ENCODE results near the gene ZNF691. TPM values are rescaled to one million over a fixed set of nuclear protein-coding genes. Genes with fewer than 3 reads are reported as not detected.

The ZNF691 gene
- total RNA-seq, 2 experiments from 2014 or later: 8.6 to 9.5 TPM

GRCh38 chr1:42817440-42817767 lies 29.0 kb upstream of the ZNF691 start:
- peaks cover 17% of the 10 kb centered on the region for H3K4me1 Mint-ChIP-seq (ENCODE audit: low read depth)
- H3K36me3 Mint-ChIP-seq: no peaks in the 10 kb centered on the region
- intact Hi-C loops (cut with micrococcal nuclease): loop anchor here (1.0 to 10.0 kb wide), 3 partner anchors 30 to 107 kb away; partner anchors contain the start of genes C1orf50 and P3H1
- DNase-seq: no peak
- CTCF ChIA-PET: interaction anchor here (1.3 to 2.9 kb wide), 6 partner anchors 10 to 256 kb away, joined by 3 to 23 read pairs (median 6); partner anchors contain the start of genes C1orf50, P3H1 and ZNF691
- H3K27ac Mint-ChIP-seq: peak overlapping the region; percentile 30
- no peaks in the 10 kb centered on the region for H3K27me3 Mint-ChIP-seq
- POLR2A ChIA-PET: interaction anchor here (0.7 to 1.6 kb wide), 4 partner anchors 29 to 355 kb away, joined by 3 to 11 read pairs (median 4); partner anchors contain the start of genes C1orf50, CFAP57, EBNA1BP2 and P3H1
- peak overlapping the region; percentile 76 for H3K4me3 Mint-ChIP-seq
- no peaks in the 10 kb centered on the region for H3K9me3 Mint-ChIP-seq

- peak overlapping the region; percentile 76 for H3K4me3 Mint-ChIP-seq
- H3K9me3 Mint-ChIP-seq: no peaks in the 10 kb centered on the region
- peaks cover 17% of the 10 kb centered on the region for H3K4me1 Mint-ChIP-seq (ENCODE audit: low read depth)
- CTCF ChIA-PET: interaction anchor here (1.3 to 2.9 kb wide), 5 partner anchors 29 to 256 kb away, joined by 3 to 23 read pairs (median 6); partner anchors contain the start of genes C1orf50, P3H1 and ZNF691
- intact Hi-C loops (cut with micrococcal nuclease): loop anchor here (1.0 to 10.0 kb wide), 3 partner anchors 29 to 107 kb away; partner anchors contain the start of genes C1orf50 and P3H1
- no peaks in the 10 kb centered on the region for H3K27me3 Mint-ChIP-seq
- DNase-seq: no peak
- POLR2A ChIA-PET: interaction anchor here (0.7 to 1.6 kb wide), 3 partner anchors 28 to 51 kb away, joined by 3 to 11 read pairs (median 5); partner anchors contain the start of genes C1orf50, P3H1 and ZNF691
- no peaks in the 10 kb centered on the region for H3K36me3 Mint-ChIP-seq
- no peak overlapping the region for H3K27ac Mint-ChIP-seq
These were observed 28.4 kb upstream of the ZNF691 start for GRCh38 chr1:42817976-42818375.

GRCh38 chr1:42820813-42821212 lies 25.6 kb upstream of the ZNF691 start:
- H3K27me3 Mint-ChIP-seq: no peaks in the 10 kb centered on the region
- H3K9me3 Mint-ChIP-seq: no peaks in the 10 kb centered on the region
- no peak for DNase-seq
- no peak overlapping the region for H3K4me3 Mint-ChIP-seq
- H3K4me1 Mint-ChIP-seq (ENCODE audit: low read depth): peaks cover 14% of the 10 kb centered on the region
- no peaks in the 10 kb centered on the region for H3K36me3 Mint-ChIP-seq
- ChIA-PET CTCF (interaction anchor here (1.0 to 2.4 kb wide), 5 partner anchors 25 to 253 kb away, joined by 3 to 8 read pairs (median 6); partner anchors contain the start of gene ZNF691), POLR2A (no interaction called here)
- intact Hi-C loops (cut with micrococcal nuclease): no loop called here
- H3K27ac Mint-ChIP-seq: no peak overlapping the region

GRCh38 chr1:42821690-42822089 lies 24.7 kb upstream of the ZNF691 start:
- Mint-ChIP-seq H3K4me1 (ENCODE audit: low read depth) (peaks cover 7% of the 10 kb centered on the region), H3K9me3 (no peaks in the 10 kb centered on the region), H3K4me3 (no peak overlapping the region), H3K27ac (no peak overlapping the region), H3K36me3 (no peaks in the 10 kb centered on the region), H3K27me3 (no peaks in the 10 kb centered on the region)
- intact Hi-C loops (cut with micrococcal nuclease): no loop called here
- DNase-seq: no peak
- ChIA-PET POLR2A (no interaction called here), CTCF (interaction anchor here (1.0 to 2.4 kb wide), 5 partner anchors 24 to 252 kb away, joined by 3 to 8 read pairs (median 6); partner anchors contain the start of gene ZNF691)

GRCh38 chr1:42822800-42823392 lies 23.5 kb upstream of the ZNF691 start:
- DNase-seq: no peak
- intact Hi-C loops (cut with micrococcal nuclease): no loop called here
- ChIA-PET CTCF (interaction anchor here (1.1 to 1.4 kb wide), 2 partner anchors 45 to 1183 kb away, joined by 3 read pairs; no protein-coding TSS in a partner anchor), POLR2A (no interaction called here)
- Mint-ChIP-seq H3K36me3 (no peaks in the 10 kb centered on the region), H3K27ac (no peak overlapping the region), H3K9me3 (no peaks in the 10 kb centered on the region), H3K27me3 (no peaks in the 10 kb centered on the region), H3K4me1 (ENCODE audit: low read depth) (peaks cover 3% of the 10 kb centered on the region), H3K4me3 (no peak overlapping the region)

- no peaks in the 10 kb centered on the region for H3K27me3 Mint-ChIP-seq
- intact Hi-C loops (cut with micrococcal nuclease): no loop called here
- H3K4me1 Mint-ChIP-seq (ENCODE audit: low read depth): no peaks in the 10 kb centered on the region
- H3K9me3 Mint-ChIP-seq: no peaks in the 10 kb centered on the region
- CTCF ChIA-PET: no interaction called here
- no peak overlapping the region for H3K27ac Mint-ChIP-seq
- H3K4me3 Mint-ChIP-seq: no peak overlapping the region
- H3K36me3 Mint-ChIP-seq: no peaks in the 10 kb centered on the region
- POLR2A ChIA-PET: no interaction called here
- no peak for DNase-seq
These were observed 21.9 kb upstream of the ZNF691 start for GRCh38 chr1:42824481-42825035.

- H3K9me3 Mint-ChIP-seq: no peaks in the 10 kb centered on the region
- H3K27me3 Mint-ChIP-seq: no peaks in the 10 kb centered on the region
- H3K4me1 Mint-ChIP-seq (ENCODE audit: low read depth): no peaks in the 10 kb centered on the region
- H3K4me3 Mint-ChIP-seq: no peak overlapping the region
- intact Hi-C loops (cut with micrococcal nuclease): no loop called here
- ChIA-PET CTCF (no interaction called here), POLR2A (no interaction called here)
- no peaks in the 10 kb centered on the region for H3K36me3 Mint-ChIP-seq
- no peak for DNase-seq
- H3K27ac Mint-ChIP-seq: no peak overlapping the region
These were observed 21.2 kb upstream of the ZNF691 start for GRCh38 chr1:42825036-42825851.

- no peak for DNase-seq
- Mint-ChIP-seq H3K36me3 (no peaks in the 10 kb centered on the region), H3K27ac (no peak overlapping the region), H3K9me3 (no peaks in the 10 kb centered on the region), H3K4me3 (no peak overlapping the region), H3K27me3 (no peaks in the 10 kb centered on the region), H3K4me1 (ENCODE audit: low read depth) (no peaks in the 10 kb centered on the region)
- ChIA-PET POLR2A (no interaction called here), CTCF (interaction anchor here (0.6 kb wide), 1 partner anchor 707 kb away, joined by 3 read pairs; no protein-coding TSS in a partner anchor)
- intact Hi-C loops (cut with micrococcal nuclease): no loop called here
These were observed 15.8 kb upstream of the ZNF691 start for GRCh38 chr1:42830631-42831030.

- ChIA-PET CTCF (interaction anchor here (1.0 kb wide), 1 partner anchor 15 kb away, joined by 3 read pairs; the partner anchor contains the start of gene ZNF691), POLR2A (no interaction called here)
- no peak overlapping the region for H3K27ac Mint-ChIP-seq
- no peaks in the 10 kb centered on the region for H3K4me1 Mint-ChIP-seq (ENCODE audit: low read depth)
- no peaks in the 10 kb centered on the region for H3K9me3 Mint-ChIP-seq
- H3K36me3 Mint-ChIP-seq: no peaks in the 10 kb centered on the region
- no peak overlapping the region for H3K4me3 Mint-ChIP-seq
- intact Hi-C loops (cut with micrococcal nuclease): no loop called here
- no peaks in the 10 kb centered on the region for H3K27me3 Mint-ChIP-seq
- no peak for DNase-seq
These were observed 15.1 kb upstream of the ZNF691 start for GRCh38 chr1:42831273-42831672.

- H3K9me3 Mint-ChIP-seq: no peaks in the 10 kb centered on the region
- H3K4me1 Mint-ChIP-seq (ENCODE audit: low read depth): no peaks in the 10 kb centered on the region
- no peaks in the 10 kb centered on the region for H3K27me3 Mint-ChIP-seq
- no peak overlapping the region for H3K4me3 Mint-ChIP-seq
- ChIA-PET POLR2A (no interaction called here), CTCF (no interaction called here)
- H3K36me3 Mint-ChIP-seq: no peaks in the 10 kb centered on the region
- H3K27ac Mint-ChIP-seq: no peak overlapping the region
- intact Hi-C loops (cut with micrococcal nuclease): no loop called here
- DNase-seq: no peak
These were observed 13.7 kb upstream of the ZNF691 start for GRCh38 chr1:42832641-42833240.

GRCh38 chr1:42833981-42834380 lies 12.4 kb upstream of the ZNF691 start:
- no peaks in the 10 kb centered on the region for H3K27me3 Mint-ChIP-seq
- H3K36me3 Mint-ChIP-seq: no peaks in the 10 kb centered on the region
- intact Hi-C loops (cut with micrococcal nuclease): no loop called here
- ChIA-PET CTCF (no interaction called here), POLR2A (no interaction called here)
- H3K27ac Mint-ChIP-seq: no peak overlapping the region
- no peak overlapping the region for H3K4me3 Mint-ChIP-seq
- no peaks in the 10 kb centered on the region for H3K4me1 Mint-ChIP-seq (ENCODE audit: low read depth)
- H3K9me3 Mint-ChIP-seq: no peaks in the 10 kb centered on the region
- no peak for DNase-seq

- no peaks in the 10 kb centered on the region for H3K36me3 Mint-ChIP-seq
- no peaks in the 10 kb centered on the region for H3K9me3 Mint-ChIP-seq
- DNase-seq: no peak
- CTCF ChIA-PET: no interaction called here
- H3K27ac Mint-ChIP-seq: no peak overlapping the region
- no peak overlapping the region for H3K4me3 Mint-ChIP-seq
- H3K27me3 Mint-ChIP-seq: no peaks in the 10 kb centered on the region
- intact Hi-C loops (cut with micrococcal nuclease): no loop called here
- POLR2A ChIA-PET: no interaction called here
- no peaks in the 10 kb centered on the region for H3K4me1 Mint-ChIP-seq (ENCODE audit: low read depth)
These were observed 11.6 kb upstream of the ZNF691 start for GRCh38 chr1:42834803-42835202.

Measured in activated CD4-positive, alpha-beta memory T cell treated with anti-CD3 and anti-CD28 coated beads for 36 hours (primary cell).